ENCODE results near the gene KCNAB1. TPM values are rescaled to one million over a fixed set of nuclear protein-coding genes. Genes with fewer than 3 reads are reported as not detected.

KCNAB1 gene
- total RNA-seq, 2 donors from 2014 or later, result 0.07 to 0.74 TPM

DNA sequence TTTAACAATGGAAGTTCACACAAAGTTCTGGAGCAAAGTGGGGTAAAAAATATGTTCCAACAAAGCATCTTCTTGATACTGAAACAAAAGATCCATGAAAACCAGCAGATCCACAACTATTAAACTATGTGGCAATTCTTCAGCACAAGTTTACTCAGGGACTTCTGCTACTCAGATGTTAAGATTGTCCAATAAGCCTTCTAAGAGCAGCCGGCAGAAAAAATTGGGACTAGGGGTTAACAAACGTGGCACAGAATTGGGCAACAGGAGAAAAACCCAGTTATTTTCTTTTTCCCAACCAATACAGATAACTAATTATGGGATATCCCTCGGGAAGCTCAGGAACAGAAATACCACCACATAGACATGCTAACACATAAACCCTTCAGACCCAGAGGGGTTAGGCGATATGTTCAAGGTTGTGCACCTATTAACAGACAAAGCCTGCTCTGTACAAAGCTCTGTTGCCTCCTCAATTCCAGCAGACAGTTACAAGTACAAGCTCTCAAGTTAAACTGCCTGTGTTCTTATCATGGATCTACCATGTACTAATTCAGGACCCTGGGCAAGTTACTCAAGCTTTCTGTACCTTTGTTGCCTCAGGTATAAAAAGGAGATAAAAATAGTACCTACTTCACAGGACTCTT is 427.8 kb downstream of the KCNAB1 start:
- Histone ChIP-seq H3K4me1 (no peaks in the 10 kb centered on the region), H3K36me3 (no peaks in the 10 kb centered on the region), H3K4me3 (no peak overlapping the region), H3K27me3 (no peaks in the 10 kb centered on the region), H3K9ac (ENCODE audit: low read depth in 2 of 2, low read length in 2 of 2) (no peak overlapping the region), H3K9me3 (no peaks in the 10 kb centered on the region), H3K27ac (no peak overlapping the region)
- TF ChIP-seq, protein P1, sequence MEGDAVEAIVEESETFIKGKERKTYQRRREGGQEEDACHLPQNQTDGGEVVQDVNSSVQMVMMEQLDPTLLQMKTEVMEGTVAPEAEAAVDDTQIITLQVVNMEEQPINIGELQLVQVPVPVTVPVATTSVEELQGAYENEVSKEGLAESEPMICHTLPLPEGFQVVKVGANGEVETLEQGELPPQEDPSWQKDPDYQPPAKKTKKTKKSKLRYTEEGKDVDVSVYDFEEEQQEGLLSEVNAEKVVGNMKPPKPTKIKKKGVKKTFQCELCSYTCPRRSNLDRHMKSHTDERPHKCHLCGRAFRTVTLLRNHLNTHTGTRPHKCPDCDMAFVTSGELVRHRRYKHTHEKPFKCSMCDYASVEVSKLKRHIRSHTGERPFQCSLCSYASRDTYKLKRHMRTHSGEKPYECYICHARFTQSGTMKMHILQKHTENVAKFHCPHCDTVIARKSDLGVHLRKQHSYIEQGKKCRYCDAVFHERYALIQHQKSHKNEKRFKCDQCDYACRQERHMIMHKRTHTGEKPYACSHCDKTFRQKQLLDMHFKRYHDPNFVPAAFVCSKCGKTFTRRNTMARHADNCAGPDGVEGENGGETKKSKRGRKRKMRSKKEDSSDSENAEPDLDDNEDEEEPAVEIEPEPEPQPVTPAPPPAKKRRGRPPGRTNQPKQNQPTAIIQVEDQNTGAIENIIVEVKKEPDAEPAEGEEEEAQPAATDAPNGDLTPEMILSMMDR (IDR thresholded peaks at IDR 0.05), result no peak
- DNase-seq, result no peak
- intact Hi-C loops (cut with DNase I), result loop anchor here (10.0 kb wide), 2 partner anchors 537 to 587 kb away; no protein-coding TSS in a partner anchor

DNA sequence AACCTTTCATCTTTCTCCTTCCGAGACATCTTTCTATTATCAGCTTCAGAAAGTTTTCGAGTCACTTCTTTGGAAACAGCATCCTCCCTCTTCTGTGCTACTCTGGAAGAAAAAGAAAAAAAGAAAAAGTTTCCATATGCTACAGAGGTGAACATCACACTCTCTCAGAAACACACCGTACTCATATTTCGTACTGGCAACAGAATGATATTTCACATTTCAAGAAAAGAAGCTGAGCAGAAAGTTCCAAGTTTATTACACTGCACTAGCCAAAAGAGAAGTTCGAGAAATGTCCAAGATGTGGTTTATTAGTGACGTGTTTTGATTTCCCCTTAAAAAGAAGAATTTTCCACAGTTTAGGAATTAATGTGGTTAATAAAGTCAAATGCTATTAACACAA is 428.5 kb downstream of the KCNAB1 start:
- DNase-seq, result no peak
- Histone ChIP-seq H3K9ac (ENCODE audit: low read depth in 2 of 2, low read length in 2 of 2) (no peak overlapping the region), H3K36me3 (no peaks in the 10 kb centered on the region), H3K4me1 (no peaks in the 10 kb centered on the region), H3K4me3 (no peak overlapping the region), H3K27me3 (no peaks in the 10 kb centered on the region), H3K27ac (no peak overlapping the region), H3K9me3 (no peaks in the 10 kb centered on the region)
- TF ChIP-seq, protein P1 (IDR thresholded peaks at IDR 0.05), result no peak
- intact Hi-C loops (cut with DNase I), result loop anchor here (10.0 kb wide), 2 partner anchors 536 to 586 kb away; no protein-coding TSS in a partner anchor

DNA sequence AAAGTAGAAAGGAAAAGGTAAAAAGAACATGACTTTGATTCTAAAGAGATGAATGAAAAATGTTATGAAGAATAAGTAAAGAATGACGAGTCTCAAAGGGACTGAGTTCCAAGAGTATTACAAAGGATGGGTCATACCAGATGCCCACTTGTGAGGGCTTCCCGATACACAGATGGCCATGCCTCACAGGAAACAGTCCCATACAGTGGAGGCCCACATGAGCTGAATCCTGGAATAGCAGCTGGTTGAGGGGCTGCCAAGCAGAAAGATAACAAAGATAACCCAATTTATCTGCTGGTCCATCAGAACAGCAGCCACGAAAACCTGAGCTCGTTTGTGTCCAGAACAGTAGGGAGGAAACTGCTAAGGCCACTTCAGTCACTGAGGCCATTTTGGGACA is 430.9 kb downstream of the KCNAB1 start:
- Histone ChIP-seq H3K27ac (no peak overlapping the region), H3K4me3 (no peak overlapping the region), H3K36me3 (no peaks in the 10 kb centered on the region), H3K4me1 (no peaks in the 10 kb centered on the region), H3K27me3 (no peaks in the 10 kb centered on the region), H3K9me3 (no peaks in the 10 kb centered on the region), H3K9ac (ENCODE audit: low read depth in 2 of 2, low read length in 2 of 2) (no peak overlapping the region)
- TF ChIP-seq, protein P1 (IDR thresholded peaks at IDR 0.05), result no peak
- no peak for DNase-seq
- intact Hi-C loops (cut with DNase I), result loop anchor here (5.0 to 10.0 kb wide), 3 partner anchors 126 to 604 kb away; partner anchors contain the start of gene LEKR1

DNA sequence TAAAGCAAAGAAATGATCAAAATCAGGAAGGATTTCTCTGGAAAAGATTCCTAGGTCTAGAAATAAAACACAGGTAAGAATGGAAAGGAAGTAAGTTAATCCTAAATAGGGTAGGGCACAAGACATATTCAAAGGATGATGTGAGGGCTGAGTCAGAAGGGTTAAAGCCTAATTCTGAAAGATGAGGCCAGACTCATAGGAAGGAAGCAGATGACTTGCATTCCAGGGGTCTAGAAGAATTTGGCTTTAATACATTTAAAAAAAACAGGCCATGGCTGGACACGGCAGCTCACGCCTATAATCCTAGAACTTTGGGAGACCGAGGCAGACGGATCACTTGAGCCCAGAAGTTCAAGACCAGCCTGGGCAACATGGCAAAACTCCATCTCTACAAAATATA is 431.4 kb downstream of the KCNAB1 start:
- no peaks in the 10 kb centered on the region for H3K9me3 ChIP-seq
- intact Hi-C loops (cut with DNase I), result loop anchor here (5.0 to 10.0 kb wide), 3 partner anchors 126 to 603 kb away; partner anchors contain the start of gene LEKR1
- no peak overlapping the region for H3K9ac ChIP-seq (ENCODE audit: low read depth in 2 of 2, low read length in 2 of 2)
- TF ChIP-seq, protein P1 (IDR thresholded peaks at IDR 0.05), result no peak
- no peaks in the 10 kb centered on the region for H3K27me3 ChIP-seq
- H3K36me3 ChIP-seq, result no peaks in the 10 kb centered on the region
- no peak for DNase-seq
- H3K4me1 ChIP-seq, result no peaks in the 10 kb centered on the region
- no peak overlapping the region for H3K4me3 ChIP-seq
- no peak overlapping the region for H3K27ac ChIP-seq

DNA sequence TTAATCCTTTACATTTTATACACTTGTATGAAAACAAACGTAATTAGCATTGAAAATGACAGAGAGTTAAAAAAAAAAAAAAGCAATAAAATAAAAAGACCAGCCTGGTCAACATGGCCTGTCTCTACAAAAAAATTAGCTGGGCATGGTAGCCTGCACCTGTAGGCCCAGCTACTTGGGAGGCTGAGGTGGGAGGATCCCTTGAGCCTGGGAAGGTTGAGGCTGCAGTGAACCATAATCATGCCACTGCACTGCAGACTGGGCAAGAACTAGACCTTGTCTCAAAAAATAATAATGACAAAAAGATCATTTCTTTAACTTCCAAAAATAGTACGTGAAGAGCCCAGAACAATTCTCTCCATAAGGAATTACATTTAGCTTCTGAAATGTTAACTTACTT is 432.6 kb downstream of the KCNAB1 start:
- intact Hi-C loops (cut with DNase I), result loop anchor here (5.0 to 10.0 kb wide), 3 partner anchors 124 to 602 kb away; partner anchors contain the start of gene LEKR1
- no peak overlapping the region for H3K9ac ChIP-seq (ENCODE audit: low read depth in 2 of 2, low read length in 2 of 2)

More for the DNA sequence above, 432.6 kb downstream of the KCNAB1 start:
- H3K4me1 ChIP-seq, result no peaks in the 10 kb centered on the region
- H3K27ac ChIP-seq, result no peak overlapping the region
- H3K9me3 ChIP-seq, result no peaks in the 10 kb centered on the region
- H3K4me3 ChIP-seq, result no peak overlapping the region
- no peak for DNase-seq
- TF ChIP-seq, protein P1 (IDR thresholded peaks at IDR 0.05), result no peak
- no peaks in the 10 kb centered on the region for H3K36me3 ChIP-seq
- H3K27me3 ChIP-seq, result no peaks in the 10 kb centered on the region

Data from colonic mucosa (tissue), 4 donors.